ENCODE results near the gene LRIG1.

LRIG1 gene

GRCh38 chr3:66500576-66501482, at the start of gene LRIG1:
LRIG1 (minus strand) TSS chr3:66501022; CDS start chr3:66500407, 615 bp downstream.
- DNase-seq: peak; percentile 99 to 100 (median 100)
- intact Hi-C loops (cut with DNase I): loop anchor here (2.0 to 10.0 kb wide), 3 partner anchors 16 to 316 kb away; no protein-coding TSS in a partner anchor

GRCh38 chr3:66544619-66545429, 44.0 kb upstream of the LRIG1 start:
- intact Hi-C loops (cut with DNase I): no loop called here
- DNase-seq: no peak

GRCh38 chr3:66542153-66542552, 41.3 kb upstream of the LRIG1 start:
- intact Hi-C loops (cut with DNase I): no loop called here
- no peak for DNase-seq

- intact Hi-C loops (cut with DNase I): no loop called here
- DNase-seq: no peak
Observed at GRCh38 chr3:66539466-66539989, 38.7 kb upstream of the LRIG1 start.

GRCh38 chr3:66538390-66538789, 37.6 kb upstream of the LRIG1 start:
- intact Hi-C loops (cut with DNase I): no loop called here
- no peak for DNase-seq

GRCh38 chr3:66537735-66538134, 36.9 kb upstream of the LRIG1 start:
- intact Hi-C loops (cut with DNase I): no loop called here
- peak in 1 of 10 donors; percentile 11 for DNase-seq

- intact Hi-C loops (cut with DNase I): no loop called here
- DNase-seq: no peak
Observed at GRCh38 chr3:66536791-66537190, 36.0 kb upstream of the LRIG1 start.

- intact Hi-C loops (cut with DNase I): no loop called here
- no peak for DNase-seq
Observed at GRCh38 chr3:66534304-66534845, 33.6 kb upstream of the LRIG1 start.

GRCh38 chr3:66532613-66533012, 31.8 kb upstream of the LRIG1 start:
- no peak for DNase-seq
- intact Hi-C loops (cut with DNase I): no loop called here

GRCh38 chr3:66532160-66532587, 31.4 kb upstream of the LRIG1 start:
- DNase-seq: no peak
- intact Hi-C loops (cut with DNase I): no loop called here

GRCh38 chr3:66531256-66531655, 30.4 kb upstream of the LRIG1 start:
- DNase-seq: no peak
- intact Hi-C loops (cut with DNase I): no loop called here

GRCh38 chr3:66527246-66527645, 26.4 kb upstream of the LRIG1 start:
- no peak for DNase-seq

GRCh38 chr3:66525771-66526170, 24.9 kb upstream of the LRIG1 start:
- intact Hi-C loops (cut with DNase I): no loop called here
- DNase-seq: no peak

More at GRCh38 chr3:66527246-66527645, 26.4 kb upstream of the LRIG1 start:
- intact Hi-C loops (cut with DNase I): no loop called here

- no peak for DNase-seq
- intact Hi-C loops (cut with DNase I): no loop called here
Observed at GRCh38 chr3:66520724-66521123, 19.9 kb upstream of the LRIG1 start.

- intact Hi-C loops (cut with DNase I): no loop called here
- DNase-seq: no peak
Observed at GRCh38 chr3:66518644-66519043, 17.8 kb upstream of the LRIG1 start.

- no peak for DNase-seq
- intact Hi-C loops (cut with DNase I): no loop called here
Observed at GRCh38 chr3:66518126-66518525, 17.3 kb upstream of the LRIG1 start.

- DNase-seq: no peak
- intact Hi-C loops (cut with DNase I): no loop called here
Observed at GRCh38 chr3:66517241-66517640, 16.4 kb upstream of the LRIG1 start.

- DNase-seq: no peak
- intact Hi-C loops (cut with DNase I): loop anchor here (10.0 kb wide), 1 partner anchor 234 kb away; no protein-coding TSS in a partner anchor
Observed at GRCh38 chr3:66508461-66508860, 7.6 kb upstream of the LRIG1 start.

- no peak for DNase-seq
- intact Hi-C loops (cut with DNase I): loop anchor here (10.0 kb wide), 1 partner anchor 233 kb away; no protein-coding TSS in a partner anchor
Observed at GRCh38 chr3:66507423-66508260, 6.8 kb upstream of the LRIG1 start.

GRCh38 chr3:66506154-66506553, 5.3 kb upstream of the LRIG1 start:
- intact Hi-C loops (cut with DNase I): loop anchor here (10.0 kb wide), 1 partner anchor 231 kb away; no protein-coding TSS in a partner anchor
- DNase-seq: no peak

Data from posterior cingulate gyrus (tissue), 11 donors.